Colonic mucosa (tissue), 4 donors: ENCODE results near the gene PGM5. TPM values are rescaled to one million over a fixed set of nuclear protein-coding genes. Genes with fewer than 3 reads are reported as not detected.
A peak's percentile ranks its signal among the peaks of the same experiment; 100 is the strongest.
"Not testable (repeated sequence)": the region's sequence is repeated elsewhere in the genome, so short reads cannot be mapped to it uniquely, and the experiment has no call there.

Experiments used
- DNase-seq: peaks from one replicate; pipeline ENCODE4 v3.0.0-alpha.2; 2020
- H3K27ac ChIP-seq: fragments of 200-600 bp; one replicate; pipeline ENCODE4 v1.8.0; 2021
- H3K27me3 ChIP-seq: fragments of 200-600 bp; one replicate; pipeline ENCODE4 v1.8.0; 2021
- H3K36me3 ChIP-seq: fragments of 200-600 bp; one replicate; pipeline ENCODE4 v1.8.0; 2021
- H3K4me1 ChIP-seq: fragments of 200-600 bp; one replicate; pipeline ENCODE4 v1.8.0; 2021; ENCODE audit warnings: mild to moderate bottlenecking
- H3K4me3 ChIP-seq: fragments of 200-600 bp; one replicate; pipeline ENCODE4 v1.8.0; 2021
- H3K9ac ChIP-seq, 2 donors: one replicate each; pipeline ENCODE4 v1.7.0; 2013; ENCODE audit warnings: control low read depth in 2 of 2, low read depth in 2 of 2, low read length in 2 of 2
- H3K9me3 ChIP-seq: fragments of 200-600 bp; one replicate; pipeline ENCODE4 v1.8.0; 2021
- intact Hi-C: fragments of 100-400 bp; cut with DNase I; formaldehyde crosslinking; loops from one replicate; pipeline ENCODE4 v1.14.1; 2022
- total RNA-seq, 2 donors: library from RNA; stranded (reverse); fragmentation: NEBNext Ultra II Directional in 1 of 2; extraction: Animal tissue kit (Norgen Biotek cat#: 25700) in 1 of 2; gene quantifications; one replicate each; pipeline ENCODE4 v1.2.1, GENCODE V29; 2021
- donor health status: healthy.
- donor health status: DM: no; HTN: no; CAD: no.
- donor health status: DM: no; HTN: no; CAD: no.

The PGM5 gene
- total RNA-seq, 2 donors from 2014 or later: 7.7 to 48.6 TPM

- DNase-seq: not testable (repeated sequence)
Measured at GRCh38 chr9:68342265-68343025, 14.0 kb upstream of the PGM5 start.

GRCh38 chr9:68343242-68343641, 13.2 kb upstream of the PGM5 start:
- DNase-seq, intact Hi-C loops, H3K4me1 ChIP-seq, H3K9ac ChIP-seq, H3K9me3 ChIP-seq, H3K27ac ChIP-seq, H3K4me3 ChIP-seq, H3K27me3 ChIP-seq, H3K36me3 ChIP-seq: not testable (repeated sequence)

More at GRCh38 chr9:68342265-68343025, 14.0 kb upstream of the PGM5 start:
- H3K4me1 ChIP-seq, H3K9me3 ChIP-seq, H3K4me3 ChIP-seq, intact Hi-C loops, H3K36me3 ChIP-seq, H3K27ac ChIP-seq, H3K27me3 ChIP-seq, H3K9ac ChIP-seq: not testable (repeated sequence)

- H3K9me3 ChIP-seq, H3K27ac ChIP-seq, H3K9ac ChIP-seq, intact Hi-C loops, H3K36me3 ChIP-seq, H3K4me3 ChIP-seq, H3K4me1 ChIP-seq, H3K27me3 ChIP-seq, DNase-seq: not testable (repeated sequence)
Measured at GRCh38 chr9:68343992-68344391, 12.4 kb upstream of the PGM5 start.

- not testable (repeated sequence) for H3K36me3 ChIP-seq, H3K27me3 ChIP-seq, H3K9ac ChIP-seq, H3K9me3 ChIP-seq, H3K4me3 ChIP-seq, H3K27ac ChIP-seq, H3K4me1 ChIP-seq, DNase-seq
- intact Hi-C loops: loop anchor here (10.0 kb wide), 1 partner anchor 153 kb away; no protein-coding TSS in a partner anchor
Measured at GRCh38 chr9:68351689-68352088, 4.7 kb upstream of the PGM5 start.

- not testable (repeated sequence) for H3K4me3 ChIP-seq, H3K9me3 ChIP-seq, H3K36me3 ChIP-seq, H3K27me3 ChIP-seq, H3K9ac ChIP-seq, H3K4me1 ChIP-seq, H3K27ac ChIP-seq, DNase-seq
- intact Hi-C loops: loop anchor here (10.0 kb wide), 1 partner anchor 149 kb away; no protein-coding TSS in a partner anchor
Measured at GRCh38 chr9:68355993-68356379, 425 bp upstream of the PGM5 start.

GRCh38 chr9:68357119-68357714, 806 bp downstream of the PGM5 start:
- not testable (repeated sequence) for H3K27ac ChIP-seq

GRCh38 chr9:68366933-68367547, 10.6 kb downstream of the PGM5 start:
- DNase-seq, H3K9ac ChIP-seq, H3K27me3 ChIP-seq, H3K4me3 ChIP-seq, H3K27ac ChIP-seq, H3K36me3 ChIP-seq, intact Hi-C loops, H3K4me1 ChIP-seq, H3K9me3 ChIP-seq: not testable (repeated sequence)

More at GRCh38 chr9:68357119-68357714, 806 bp downstream of the PGM5 start:
- not testable (repeated sequence) for H3K36me3 ChIP-seq, H3K9ac ChIP-seq, H3K9me3 ChIP-seq, H3K27me3 ChIP-seq, H3K4me1 ChIP-seq, DNase-seq
- H3K4me3 ChIP-seq: peak overlapping the region; percentile 43
- intact Hi-C loops: loop anchor here (10.0 kb wide), 1 partner anchor 148 kb away; no protein-coding TSS in a partner anchor

- DNase-seq, H3K9ac ChIP-seq, H3K36me3 ChIP-seq, intact Hi-C loops, H3K27me3 ChIP-seq, H3K4me1 ChIP-seq, H3K27ac ChIP-seq, H3K9me3 ChIP-seq, H3K4me3 ChIP-seq: not testable (repeated sequence)
Measured at GRCh38 chr9:68375789-68376188, 19.4 kb downstream of the PGM5 start.

- intact Hi-C loops, H3K27me3 ChIP-seq, H3K4me1 ChIP-seq: not testable (repeated sequence)
Measured at GRCh38 chr9:68377723-68378122, 21.3 kb downstream of the PGM5 start.

GRCh38 chr9:68383894-68384293, 27.5 kb downstream of the PGM5 start:
- H3K36me3 ChIP-seq, H3K27ac ChIP-seq, intact Hi-C loops, H3K9me3 ChIP-seq, H3K4me1 ChIP-seq, H3K27me3 ChIP-seq, H3K4me3 ChIP-seq, DNase-seq, H3K9ac ChIP-seq: not testable (repeated sequence)

More at GRCh38 chr9:68377723-68378122, 21.3 kb downstream of the PGM5 start:
- not testable (repeated sequence) for H3K4me3 ChIP-seq, H3K27ac ChIP-seq, DNase-seq, H3K9ac ChIP-seq, H3K9me3 ChIP-seq, H3K36me3 ChIP-seq

GRCh38 chr9:68389558-68389957, 33.1 kb downstream of the PGM5 start:
- H3K36me3 ChIP-seq, H3K27me3 ChIP-seq, H3K9ac ChIP-seq, intact Hi-C loops, H3K27ac ChIP-seq, H3K4me3 ChIP-seq, DNase-seq, H3K4me1 ChIP-seq, H3K9me3 ChIP-seq: not testable (repeated sequence)

- H3K4me3 ChIP-seq, H3K4me1 ChIP-seq, H3K9me3 ChIP-seq, DNase-seq, H3K9ac ChIP-seq, intact Hi-C loops, H3K27me3 ChIP-seq, H3K27ac ChIP-seq, H3K36me3 ChIP-seq: not testable (repeated sequence)
Measured at GRCh38 chr9:68390737-68391136, 34.3 kb downstream of the PGM5 start.

GRCh38 chr9:68396411-68397094, 40.1 kb downstream of the PGM5 start:
- DNase-seq, intact Hi-C loops, H3K9ac ChIP-seq, H3K4me1 ChIP-seq, H3K27ac ChIP-seq, H3K9me3 ChIP-seq, H3K27me3 ChIP-seq, H3K4me3 ChIP-seq, H3K36me3 ChIP-seq: not testable (repeated sequence)
